DND-41 (cell line): ENCODE results near the gene PTPRN2.
A peak's percentile ranks its signal among the peaks of the same experiment; 100 is the strongest.

Source experiments
- ATAC-seq: fragments of 200-7000 bp; cut with Tn5 transposase; 3 replicates; pipeline ENCODE4 v1.9.1; 2021; ENCODE audit warnings: low read depth; ENCODE audit not compliant: insufficient read depth
- DNase-seq: peaks from one replicate; pipeline ENCODE4 v3.0.0-alpha.2; 2020
- H2AFZ ChIP-seq: 2 replicates; pipeline ENCODE4 v1.6.0; 2012; ENCODE audit warnings: low read depth, low read length
- H3K27ac ChIP-seq: 2 replicates; pipeline ENCODE4 v1.5.1; 2012; ENCODE audit warnings: low read length, inconsistent platforms
- H3K27me3 ChIP-seq: fragments of 200-600 bp; sonication (generic); 2 replicates; pipeline ENCODE4 v1.6.0; 2012; ENCODE audit warnings: low read length, mild to moderate bottlenecking, inconsistent platforms; ENCODE audit not compliant: insufficient read depth, poor library complexity
- H3K36me3 ChIP-seq: 2 replicates; pipeline ENCODE4 v1.5.1; 2012; ENCODE audit warnings: low read length, inconsistent platforms; ENCODE audit not compliant: insufficient read depth
- H3K4me1 ChIP-seq: 2 replicates; pipeline ENCODE4 v1.5.1; 2012; ENCODE audit warnings: mild to moderate bottlenecking, low read length; ENCODE audit not compliant: insufficient read depth
- H3K4me2 ChIP-seq: 2 replicates; pipeline ENCODE4 v1.6.0; 2012; ENCODE audit warnings: mild to moderate bottlenecking, moderate library complexity, low read length, inconsistent platforms; ENCODE audit not compliant: insufficient read depth
- H3K4me3 ChIP-seq, 2 experiments: fragments of 200-600 bp in 1 of 2; shearing (Covaris generic) in 1 of 2; 2 replicates each; pipeline ENCODE4 v1.5.1; 2012 to 2016; ENCODE audit warnings: inconsistent platforms in 2 of 2, low read length in 2 of 2, mild to moderate bottlenecking in 2 of 2, low read depth in 1 of 2, moderate library complexity in 1 of 2
- H3K79me2 ChIP-seq: 2 replicates; pipeline ENCODE4 v1.6.0; 2012; ENCODE audit warnings: low read length, inconsistent platforms; ENCODE audit not compliant: insufficient read depth
- H3K9ac ChIP-seq: 2 replicates; pipeline ENCODE4 v1.6.0; 2012; ENCODE audit warnings: low read depth, mild to moderate bottlenecking, inconsistent platforms, low read length, moderate library complexity
- H3K9me3 ChIP-seq: 2 replicates; pipeline ENCODE4 v1.5.1; 2012; ENCODE audit warnings: low read length, moderate library complexity, mild to moderate bottlenecking, inconsistent platforms; ENCODE audit not compliant: insufficient read depth, severe bottlenecking
- H4K20me1 ChIP-seq: 2 replicates; pipeline ENCODE4 v1.6.0; 2012; ENCODE audit warnings: low read length; ENCODE audit not compliant: insufficient read depth
- CTCF ChIP-seq: IDR thresholded peaks from 2 replicates; pipeline ENCODE4 v1.5.1; 2012; ENCODE audit warnings: borderline replicate concordance, low read length, moderate library complexity, mild to moderate bottlenecking; ENCODE audit not compliant: poor library complexity, severe bottlenecking; ENCODE audit errors: extremely low read depth
- EZH2 ChIP-seq: IDR thresholded peaks from 3 replicates; pipeline ENCODE4 v1.6.1; 2012; ENCODE audit warnings: borderline replicate concordance, low read depth, mild to moderate bottlenecking, moderate library complexity, low read length, inconsistent platforms; ENCODE audit not compliant: severe bottlenecking

Gene PTPRN2

GRCh38 chr7:157675427-157675927 is 912.1 kb downstream of the PTPRN2 start:
- no peaks in the 10 kb centered on the region for H4K20me1 ChIP-seq
- peaks cover 100% of the 10 kb centered on the region for H3K79me2 ChIP-seq
- no peaks in the 10 kb centered on the region for H3K27me3 ChIP-seq
- H3K36me3 ChIP-seq: peaks cover 75% of the 10 kb centered on the region
- peak overlapping the region; percentile 98 for H3K27ac ChIP-seq
- H3K4me1 ChIP-seq: peaks cover 100% of the 10 kb centered on the region
- H3K4me3 ChIP-seq: no peak overlapping the region
- no peak overlapping the region for H2AFZ ChIP-seq
- peak overlapping the region; percentile 47; the same call in 1 of the 2 replicates for H3K9ac ChIP-seq
- TF ChIP-seq EZH2: no peak
- H3K4me2 ChIP-seq: no peak overlapping the region
- no peaks in the 10 kb centered on the region for H3K9me3 ChIP-seq
- ATAC-seq (no peak), DNase-seq (peak; percentile 3)

- ATAC-seq (no peak), DNase-seq (no peak)
- Histone ChIP-seq H3K4me2 (peak overlapping the region; percentile 14), H2AFZ (no peak overlapping the region), H3K27me3 (no peaks in the 10 kb centered on the region), H3K9me3 (no peaks in the 10 kb centered on the region), H3K4me3 (no peak overlapping the region), H3K79me2 (peaks cover 100% of the 10 kb centered on the region), H3K27ac (peak overlapping the region; percentile 98), H3K36me3 (peaks cover 69% of the 10 kb centered on the region), H3K9ac (peak overlapping the region; percentile 68), H3K4me1 (peaks cover 100% of the 10 kb centered on the region), H4K20me1 (no peaks in the 10 kb centered on the region)
- TF ChIP-seq EZH2 (no peak), CTCF (no peak)
Measured at GRCh38 chr7:157674715-157675426, 912.8 kb downstream of the PTPRN2 start.

- DNase-seq (peak; percentile 4), ATAC-seq (no peak)
- no peak overlapping the region for H2AFZ ChIP-seq
- H4K20me1 ChIP-seq: no peaks in the 10 kb centered on the region
- peak overlapping the region; percentile 14 for H3K4me2 ChIP-seq
- H3K27ac ChIP-seq: peak overlapping the region; percentile 98
- H3K9ac ChIP-seq: peak overlapping the region; percentile 68
- H3K36me3 ChIP-seq: peaks cover 62% of the 10 kb centered on the region
- TF ChIP-seq EZH2 (no peak), CTCF (no peak)
- peaks cover 100% of the 10 kb centered on the region for H3K79me2 ChIP-seq
- peaks cover 100% of the 10 kb centered on the region for H3K4me1 ChIP-seq
- H3K27me3 ChIP-seq: no peaks in the 10 kb centered on the region
- H3K9me3 ChIP-seq: no peaks in the 10 kb centered on the region
- no peak overlapping the region for H3K4me3 ChIP-seq
Measured at GRCh38 chr7:157674027-157674714, 913.5 kb downstream of the PTPRN2 start.

GRCh38 chr7:157673573-157673972 is 914.0 kb downstream of the PTPRN2 start:
- Histone ChIP-seq H4K20me1 (no peaks in the 10 kb centered on the region), H2AFZ (no peak overlapping the region), H3K9ac (peak overlapping the region; percentile 68), H3K36me3 (peaks cover 56% of the 10 kb centered on the region), H3K4me3 (no peak overlapping the region), H3K27me3 (no peaks in the 10 kb centered on the region), H3K79me2 (peaks cover 94% of the 10 kb centered on the region), H3K27ac (peak overlapping the region; percentile 98), H3K4me1 (peaks cover 100% of the 10 kb centered on the region), H3K4me2 (no peak overlapping the region; the same call in 1 of the 2 replicates), H3K9me3 (no peaks in the 10 kb centered on the region)
- DNase-seq: peak; percentile 4
- ATAC-seq: no peak
- TF ChIP-seq EZH2: no peak
- no peak for TF ChIP-seq CTCF
